ENCODE data around the gene HOXD4. TPM values are rescaled to one million over a fixed set of nuclear protein-coding genes. Genes with fewer than 3 reads are reported as not detected.
A peak's percentile ranks its signal among the peaks of the same experiment; 100 is the strongest.

Gene HOXD4
- total RNA-seq, 1 experiment from 2014 or later: 1.4 TPM

DNA sequence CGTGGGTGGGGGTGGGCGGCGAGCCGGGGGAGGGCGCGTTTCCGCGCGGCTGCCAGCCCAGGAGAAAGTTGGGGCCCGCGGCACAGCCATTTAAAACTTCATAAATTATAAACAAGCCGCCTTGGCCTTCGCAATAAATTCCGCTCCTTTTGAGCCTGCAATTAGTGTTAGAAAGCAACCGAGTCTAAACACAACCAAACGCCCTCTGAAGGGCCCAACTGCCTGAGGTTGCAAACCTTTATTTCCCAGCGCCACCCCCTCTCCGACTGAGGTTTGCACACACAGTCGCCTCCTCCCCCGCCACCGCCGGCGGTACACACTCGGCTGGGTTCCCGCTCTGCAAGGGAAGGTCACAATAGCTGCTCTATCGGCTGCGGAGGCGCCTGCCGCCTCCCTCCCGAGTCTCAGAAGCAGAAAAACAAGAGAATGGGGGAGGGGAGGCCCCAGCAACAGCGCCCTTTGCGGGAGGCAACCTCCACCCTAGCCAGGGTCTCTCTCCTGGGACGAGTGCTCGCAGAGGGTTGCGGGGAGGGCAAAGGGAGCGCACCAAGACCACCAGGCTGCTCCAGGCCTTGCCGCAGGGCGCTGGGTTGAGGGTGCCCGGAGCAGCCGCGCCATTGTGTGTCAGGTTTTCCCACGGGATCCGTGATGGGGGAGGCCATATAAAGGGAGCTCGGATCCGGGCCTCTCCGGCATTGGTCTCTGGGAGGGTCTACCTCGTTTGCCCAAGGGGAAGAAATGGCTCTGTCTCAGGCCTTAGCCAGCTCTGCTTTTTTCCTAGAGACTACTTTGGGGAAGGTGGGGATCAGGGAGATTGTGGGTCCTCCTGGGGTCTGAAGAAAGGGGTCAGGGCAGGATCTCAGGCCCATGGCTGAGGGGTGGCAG lies 23.7 kb downstream of the HOXD4 start:
- Histone ChIP-seq H3K4me1 (ENCODE audit: control insufficient read depth, insufficient read depth, low read length) (no peaks in the 10 kb centered on the region), H3K9me3 (ENCODE audit: control insufficient read depth, insufficient read depth, low read depth, low read length) (no peaks in the 10 kb centered on the region), H3K27ac (ENCODE audit: low read length) (no peak overlapping the region), H3K4me3 (ENCODE audit: low read depth in 2 of 2, low read length in 2 of 2) (peak overlapping the region in 1 of 2 experiments; percentile 30; a peak in 2 of 4 replicates), H3K36me3 (ENCODE audit: control insufficient read depth, insufficient read depth, low read length) (no peaks in the 10 kb centered on the region), H3K27me3 (ENCODE audit: control insufficient read depth, insufficient read depth, low read length) (no peaks in the 10 kb centered on the region)
- DNase-seq (ENCODE audit: low read depth, low spot score) (no peak), ATAC-seq (peak; percentile 59)
- TF ChIP-seq TCF7L2 (IDR thresholded peaks at IDR 0.05; ENCODE audit: low read depth, low read length): no peak
- no TSS peak for BruUV-seq (replicated peaks)
- ChIA-PET POLR2A (no interaction called here), CTCF (no interaction called here)
- in situ Hi-C loops (cut with HindIII; ENCODE audit: low pct_unique_long_range_greater_than_20kb, low sequenced_read_pairs) (no loop called here), intact Hi-C loops (cut with micrococcal nuclease; ENCODE audit: unreplicated experiment) (no loop called here)

DNA sequence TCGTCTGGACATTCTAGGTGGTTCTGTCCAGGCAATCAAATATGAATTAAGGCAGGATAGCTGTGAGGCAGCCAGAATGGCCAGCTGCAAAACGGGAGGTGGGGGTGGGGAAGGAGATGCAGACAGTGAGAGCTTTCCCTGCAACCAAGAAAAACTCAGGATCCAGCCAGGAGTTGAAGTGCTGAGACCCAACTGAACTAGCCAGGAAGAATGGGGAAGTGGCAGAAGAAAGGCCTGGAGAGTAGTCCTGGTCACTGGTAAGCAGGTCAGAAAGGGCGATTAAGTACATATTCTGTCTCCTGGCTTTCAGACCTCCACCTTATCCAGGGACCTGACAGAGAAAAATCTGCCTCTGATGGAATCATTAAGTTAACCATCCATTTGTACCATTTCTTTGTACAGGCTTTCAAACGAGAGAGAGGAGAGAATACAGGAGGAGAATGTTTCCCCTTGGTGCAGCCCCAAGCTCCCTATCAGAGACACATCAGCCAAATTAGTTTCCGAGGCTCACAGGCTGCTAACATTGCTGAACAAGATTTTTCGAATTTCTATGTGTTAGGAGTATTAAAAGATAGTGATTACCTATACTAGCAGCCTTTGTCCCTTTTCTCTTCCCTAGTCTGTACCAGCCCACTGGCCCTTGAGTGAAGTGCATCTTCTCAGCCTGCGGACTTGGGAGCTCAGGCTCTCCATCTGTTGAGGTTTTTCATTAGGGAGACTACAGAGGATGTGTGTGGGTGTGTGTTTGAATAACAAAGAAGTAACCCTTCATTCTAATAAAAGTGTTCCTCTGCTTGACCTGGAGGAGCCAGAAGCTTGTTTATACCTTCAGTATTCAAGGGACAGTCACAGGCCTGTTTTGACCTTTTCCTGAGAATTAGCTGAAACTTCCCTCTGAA lies 24.6 kb downstream of the HOXD4 start:
- intact Hi-C loops (cut with micrococcal nuclease; ENCODE audit: unreplicated experiment) (no loop called here), in situ Hi-C loops (cut with HindIII; ENCODE audit: low pct_unique_long_range_greater_than_20kb, low sequenced_read_pairs) (no loop called here)
- H3K27me3 ChIP-seq (ENCODE audit: control insufficient read depth, insufficient read depth, low read length): no peaks in the 10 kb centered on the region
- no peak overlapping the region for H3K4me3 ChIP-seq (ENCODE audit: low read depth in 2 of 2, low read length in 2 of 2)
- no peaks in the 10 kb centered on the region for H3K36me3 ChIP-seq (ENCODE audit: control insufficient read depth, insufficient read depth, low read length)
- DNase-seq (ENCODE audit: low read depth, low spot score) (no peak), ATAC-seq (no peak)
- H3K27ac ChIP-seq (ENCODE audit: low read length): no peak overlapping the region
- no peaks in the 10 kb centered on the region for H3K4me1 ChIP-seq (ENCODE audit: control insufficient read depth, insufficient read depth, low read length)
- H3K9me3 ChIP-seq (ENCODE audit: control insufficient read depth, insufficient read depth, low read depth, low read length): no peaks in the 10 kb centered on the region
- CTCF ChIA-PET: no interaction called here
- POLR2A ChIA-PET: no interaction called here
- TF ChIP-seq SIN3A (IDR thresholded peaks at IDR 0.05; ENCODE audit: borderline replicate concordance, insufficient read depth, low read depth, low read length) (no peak), REST (IDR thresholded peaks at IDR 0.05; ENCODE audit: insufficient read depth in 1 of 2, low read depth in 2 of 2, low read length in 1 of 2) (no peak), POLR2AphosphoS5 (IDR thresholded peaks at IDR 0.05; ENCODE audit: low read depth, low read length) (no peak), TCF7L2 (IDR thresholded peaks at IDR 0.05; ENCODE audit: low read depth, low read length) (no peak)
- TF ChIP-seq, protein P1, sequence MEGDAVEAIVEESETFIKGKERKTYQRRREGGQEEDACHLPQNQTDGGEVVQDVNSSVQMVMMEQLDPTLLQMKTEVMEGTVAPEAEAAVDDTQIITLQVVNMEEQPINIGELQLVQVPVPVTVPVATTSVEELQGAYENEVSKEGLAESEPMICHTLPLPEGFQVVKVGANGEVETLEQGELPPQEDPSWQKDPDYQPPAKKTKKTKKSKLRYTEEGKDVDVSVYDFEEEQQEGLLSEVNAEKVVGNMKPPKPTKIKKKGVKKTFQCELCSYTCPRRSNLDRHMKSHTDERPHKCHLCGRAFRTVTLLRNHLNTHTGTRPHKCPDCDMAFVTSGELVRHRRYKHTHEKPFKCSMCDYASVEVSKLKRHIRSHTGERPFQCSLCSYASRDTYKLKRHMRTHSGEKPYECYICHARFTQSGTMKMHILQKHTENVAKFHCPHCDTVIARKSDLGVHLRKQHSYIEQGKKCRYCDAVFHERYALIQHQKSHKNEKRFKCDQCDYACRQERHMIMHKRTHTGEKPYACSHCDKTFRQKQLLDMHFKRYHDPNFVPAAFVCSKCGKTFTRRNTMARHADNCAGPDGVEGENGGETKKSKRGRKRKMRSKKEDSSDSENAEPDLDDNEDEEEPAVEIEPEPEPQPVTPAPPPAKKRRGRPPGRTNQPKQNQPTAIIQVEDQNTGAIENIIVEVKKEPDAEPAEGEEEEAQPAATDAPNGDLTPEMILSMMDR (IDR thresholded peaks at IDR 0.05): no peak
- TSS peak; percentile 68 for BruUV-seq (replicated peaks)
